ENCODE results near the gene LOXL1. TPM values are rescaled to one million over a fixed set of nuclear protein-coding genes. Genes with fewer than 3 reads are reported as not detected.

The LOXL1 gene
- total RNA-seq, 5 donors from 2014 or later (not counting 1 experiment from before 2014, with no cell fraction given), result 1.4 to 4.8 (median 1.6) TPM

GRCh38 chr15:73994912-73995622 lies 68.8 kb downstream of the LOXL1 start:
- Histone ChIP-seq H3K4me1 (ENCODE audit: control insufficient read depth in 1 of 2, extremely low read depth in 1 of 2, insufficient read depth in 2 of 2, low read length in 2 of 2) (peaks cover 37 to 62% of the 10 kb centered on the region in 2 experiments), H3K36me3 (ENCODE audit: control insufficient read depth in 2 of 2, extremely low read depth in 1 of 2, insufficient read depth in 1 of 2, low read length in 1 of 2) (peaks cover 0 to 17% of the 10 kb centered on the region in 2 donors), H3K9me3 (no peaks in the 10 kb centered on the region), H3K27ac (ENCODE audit: low read length) (peak overlapping the region; percentile 88), H3K4me3 (ENCODE audit: control insufficient read depth in 1 of 2, extremely low read depth in 1 of 2, low read length in 1 of 2) (peak overlapping the region; percentile 83 to 88), H3K27me3 (replicated peaks in 1 of 2; ENCODE audit: control insufficient read depth in 2 of 2, extremely low read depth in 1 of 2, insufficient read depth in 2 of 2, low read length in 1 of 2) (no peaks in the 10 kb centered on the region)
- peaks cover 76 to 79% (median 77%) of the 10 kb centered on the region in 3 donors for H3K4me1 Mint-ChIP-seq
- no peaks in the 10 kb centered on the region for H3K9me3 Mint-ChIP-seq
- ChIA-PET POLR2A (interaction anchor here (0.6 to 1.4 kb wide), 3 partner anchors 12 to 20 kb away, joined by 3 to 4 read pairs (median 4); no protein-coding TSS in a partner anchor), CTCF (interaction anchor here (0.6 to 2.2 kb wide), 9 partner anchors 10 to 54 kb away, joined by 3 to 19 read pairs (median 5); no protein-coding TSS in a partner anchor)
- 0% methylated on average over 13 of the region's 18 CpGs for WGBS (ENCODE audit: insufficient coverage)
- peaks cover 15% of the 10 kb centered on the region for H3K36me3 Mint-ChIP-seq
- DNase-seq (peak in 2 of 35 experiments; percentile 30 to 62), ATAC-seq (replicated peaks in 1 of 4) (peak in 1 of 4 experiments; percentile 4)
- no peaks in the 10 kb centered on the region for H3K27me3 Mint-ChIP-seq
- peak overlapping the region; percentile 91 to 99 (median 94) for H3K4me3 Mint-ChIP-seq
- peak overlapping the region; percentile 93 to 98 for H3K27ac Mint-ChIP-seq

DNA sequence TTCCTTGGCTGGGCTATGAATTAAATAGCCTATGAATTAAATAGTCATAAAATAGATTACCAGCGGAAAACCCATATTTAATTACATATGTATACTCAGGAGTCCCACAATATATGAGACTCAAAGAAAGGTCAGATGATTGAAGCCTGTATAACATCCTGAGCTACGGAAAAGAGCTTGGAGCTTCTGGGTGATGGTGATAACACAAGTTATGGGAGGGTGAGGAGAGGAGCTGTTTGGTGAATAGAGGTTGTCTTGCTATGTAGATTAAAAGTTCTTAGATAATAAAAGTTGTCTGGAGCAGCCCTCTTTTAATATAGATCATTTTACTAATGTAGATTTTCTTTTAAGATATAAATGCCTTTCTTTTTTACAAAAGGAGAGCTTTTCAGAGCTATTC lies 70.0 kb downstream of the LOXL1 start:
- Histone ChIP-seq H3K9me3 (no peaks in the 10 kb centered on the region), H3K27ac (ENCODE audit: low read length) (peak overlapping the region; percentile 88), H3K36me3 (ENCODE audit: control insufficient read depth in 2 of 2, extremely low read depth in 1 of 2, insufficient read depth in 1 of 2, low read length in 1 of 2) (peaks cover 0 to 25% of the 10 kb centered on the region in 2 donors), H3K4me3 (ENCODE audit: control insufficient read depth in 1 of 2, extremely low read depth in 1 of 2, low read length in 1 of 2) (peak overlapping the region; percentile 32 to 83), H3K4me1 (ENCODE audit: control insufficient read depth in 1 of 2, extremely low read depth in 1 of 2, insufficient read depth in 2 of 2, low read length in 2 of 2) (peaks cover 35 to 63% of the 10 kb centered on the region in 2 experiments), H3K27me3 (replicated peaks in 1 of 2; ENCODE audit: control insufficient read depth in 2 of 2, extremely low read depth in 1 of 2, insufficient read depth in 2 of 2, low read length in 1 of 2) (no peaks in the 10 kb centered on the region)
- peaks cover 18% of the 10 kb centered on the region for H3K36me3 Mint-ChIP-seq
- no peaks in the 10 kb centered on the region for H3K9me3 Mint-ChIP-seq
- peak overlapping the region; percentile 91 to 99 (median 94) for H3K4me3 Mint-ChIP-seq
- H3K27ac Mint-ChIP-seq, result peak overlapping the region; percentile 93 to 98
- ChIA-PET CTCF (interaction anchor here in 1 of 2 donors (0.8 to 1.1 kb wide), 2 partner anchors 14 to 23 kb away, joined by 3 to 7 read pairs; no protein-coding TSS in a partner anchor), POLR2A (no interaction called here)
- ATAC-seq (replicated peaks in 1 of 4), result no peak
- H3K27me3 Mint-ChIP-seq, result no peaks in the 10 kb centered on the region
- no peak for DNase-seq
- no CpG with 5 or more reads among the region's 2 CpGs for WGBS (ENCODE audit: insufficient coverage)
- peaks cover 69 to 79% (median 78%) of the 10 kb centered on the region in 3 donors for H3K4me1 Mint-ChIP-seq

- no peak for ATAC-seq (replicated peaks in 1 of 4)
- Histone ChIP-seq H3K27ac (ENCODE audit: low read length) (peak overlapping the region; percentile 88), H3K4me1 (ENCODE audit: control insufficient read depth in 1 of 2, extremely low read depth in 1 of 2, insufficient read depth in 2 of 2, low read length in 2 of 2) (peaks cover 33 to 59% of the 10 kb centered on the region in 2 experiments), H3K36me3 (ENCODE audit: control insufficient read depth in 2 of 2, extremely low read depth in 1 of 2, insufficient read depth in 1 of 2, low read length in 1 of 2) (peaks cover 3 to 30% of the 10 kb centered on the region in 2 donors), H3K4me3 (ENCODE audit: control insufficient read depth in 1 of 2, extremely low read depth in 1 of 2, low read length in 1 of 2) (peak overlapping the region; percentile 20 to 47), H3K9me3 (no peaks in the 10 kb centered on the region), H3K27me3 (replicated peaks in 1 of 2; ENCODE audit: control insufficient read depth in 2 of 2, extremely low read depth in 1 of 2, insufficient read depth in 2 of 2, low read length in 1 of 2) (no peaks in the 10 kb centered on the region)
- WGBS (ENCODE audit: insufficient coverage), result 0% methylated on average over 1 of the region's 5 CpGs
- Mint-ChIP-seq H3K27ac (peak overlapping the region; percentile 93 to 98), H3K4me1 (peaks cover 67 to 81% (median 77%) of the 10 kb centered on the region in 3 donors), H3K27me3 (no peaks in the 10 kb centered on the region), H3K9me3 (no peaks in the 10 kb centered on the region), H3K4me3 (peak overlapping the region; percentile 91 to 99 (median 94)), H3K36me3 (peaks cover 18% of the 10 kb centered on the region)
- DNase-seq, result peak in 3 of 35 experiments; percentile 35 to 56 (median 35)
- ChIA-PET CTCF (interaction anchor here in 1 of 2 donors (0.8 to 1.1 kb wide), 2 partner anchors 14 to 24 kb away, joined by 3 to 7 read pairs; no protein-coding TSS in a partner anchor), POLR2A (no interaction called here)
These were observed 70.7 kb downstream of the LOXL1 start for GRCh38 chr15:73996939-73997338.

- H3K27me3 ChIP-seq (replicated peaks in 1 of 2; ENCODE audit: control insufficient read depth in 2 of 2, extremely low read depth in 1 of 2, insufficient read depth in 2 of 2, low read length in 1 of 2), result no peaks in the 10 kb centered on the region
- ChIA-PET CTCF (no interaction called here), POLR2A (no interaction called here)
- H3K4me3 ChIP-seq (ENCODE audit: control insufficient read depth in 1 of 2, extremely low read depth in 1 of 2, low read length in 1 of 2), result peak overlapping the region in 1 of 2 donors; percentile 23
- peaks cover 28 to 52% of the 10 kb centered on the region in 2 experiments for H3K4me1 ChIP-seq (ENCODE audit: control insufficient read depth in 1 of 2, extremely low read depth in 1 of 2, insufficient read depth in 2 of 2, low read length in 2 of 2)
- peaks cover 3 to 37% of the 10 kb centered on the region in 2 donors for H3K36me3 ChIP-seq (ENCODE audit: control insufficient read depth in 2 of 2, extremely low read depth in 1 of 2, insufficient read depth in 1 of 2, low read length in 1 of 2)
- Mint-ChIP-seq H3K9me3 (no peaks in the 10 kb centered on the region), H3K4me3 (peak overlapping the region in 1 of 3 donors; percentile 28), H3K36me3 (peaks cover 18% of the 10 kb centered on the region), H3K27me3 (no peaks in the 10 kb centered on the region), H3K27ac (peak overlapping the region in 1 of 2 donors; percentile 93), H3K4me1 (peaks cover 59 to 77% (median 71%) of the 10 kb centered on the region in 3 donors)
- H3K27ac ChIP-seq (ENCODE audit: low read length), result no peak overlapping the region
- no peaks in the 10 kb centered on the region for H3K9me3 ChIP-seq
- 99% methylated on average over 26 of the region's 27 CpGs for WGBS (ENCODE audit: insufficient coverage)
- ATAC-seq (replicated peaks in 1 of 4) (no peak), DNase-seq (no peak)
These were observed 71.7 kb downstream of the LOXL1 start for GRCh38 chr15:73997986-73998385.

Other genes with a start within 250 kb of the LOXL1 start
- under 1 TPM in 3 of 5 donors, not detected in 2; 0.66 to 0.76 (median 0.76) TPM for gene CD276, start 242.1 kb upstream of the LOXL1 start, total RNA-seq
- gene INSYN1, start 173.1 kb upstream of the LOXL1 start, total RNA-seq, result not detected
- not detected for gene TBC1D21, start 52.9 kb upstream of the LOXL1 start, total RNA-seq
- 10 to 100 TPM in 3 of 5 donors, 1 to 10 TPM in 2; 5.1 to 13.4 (median 12.0) TPM for gene STOML1, start 65.8 kb downstream of the LOXL1 start, total RNA-seq
- gene PML, start 68.3 kb downstream of the LOXL1 start, total RNA-seq, result 10 to 100 TPM; 43.0 to 79.8 (median 60.7) TPM
- under 1 TPM in 3 of 5 donors, not detected in 2; 0.13 to 0.50 (median 0.37) TPM for gene GOLGA6A, start 156.1 kb downstream of the LOXL1 start, total RNA-seq
- gene ISLR2, start 204.1 kb downstream of the LOXL1 start, total RNA-seq, result under 1 TPM in 1 of 5 donors, not detected in 4; 0.06 TPM
- under 1 TPM in 1 of 5 donors, not detected in 4; 0.12 TPM for gene ISLR, start 247.2 kb downstream of the LOXL1 start, total RNA-seq